Measurements from ENCODE around the gene VPS45.
"Not testable (repeated sequence)": the region's sequence is repeated elsewhere in the genome, so short reads cannot be mapped to it uniquely, and the experiment has no call there.

VPS45 gene

DNA sequence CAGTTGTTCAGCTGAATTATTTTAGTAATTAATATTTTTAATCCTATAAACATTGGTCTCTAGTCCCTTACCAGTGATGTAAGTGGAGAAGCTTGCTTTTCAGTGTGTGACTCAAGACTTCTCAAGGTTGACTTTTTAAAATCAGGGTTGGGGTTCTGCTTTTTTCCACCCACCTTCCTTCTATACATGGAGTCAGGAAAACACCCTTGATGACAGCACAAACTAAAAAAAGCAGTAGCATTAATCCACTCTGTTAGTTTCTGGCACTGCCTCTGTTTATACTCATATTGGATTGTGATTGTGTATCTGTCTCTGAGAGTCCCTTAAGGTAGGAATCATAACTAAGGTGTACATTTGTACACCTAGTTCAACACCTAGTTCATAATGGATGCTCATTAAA lies 73.9 kb downstream of the VPS45 start:
- no peaks in the 10 kb centered on the region for H3K9me3 ChIP-seq
- TF ChIP-seq, protein P1, sequence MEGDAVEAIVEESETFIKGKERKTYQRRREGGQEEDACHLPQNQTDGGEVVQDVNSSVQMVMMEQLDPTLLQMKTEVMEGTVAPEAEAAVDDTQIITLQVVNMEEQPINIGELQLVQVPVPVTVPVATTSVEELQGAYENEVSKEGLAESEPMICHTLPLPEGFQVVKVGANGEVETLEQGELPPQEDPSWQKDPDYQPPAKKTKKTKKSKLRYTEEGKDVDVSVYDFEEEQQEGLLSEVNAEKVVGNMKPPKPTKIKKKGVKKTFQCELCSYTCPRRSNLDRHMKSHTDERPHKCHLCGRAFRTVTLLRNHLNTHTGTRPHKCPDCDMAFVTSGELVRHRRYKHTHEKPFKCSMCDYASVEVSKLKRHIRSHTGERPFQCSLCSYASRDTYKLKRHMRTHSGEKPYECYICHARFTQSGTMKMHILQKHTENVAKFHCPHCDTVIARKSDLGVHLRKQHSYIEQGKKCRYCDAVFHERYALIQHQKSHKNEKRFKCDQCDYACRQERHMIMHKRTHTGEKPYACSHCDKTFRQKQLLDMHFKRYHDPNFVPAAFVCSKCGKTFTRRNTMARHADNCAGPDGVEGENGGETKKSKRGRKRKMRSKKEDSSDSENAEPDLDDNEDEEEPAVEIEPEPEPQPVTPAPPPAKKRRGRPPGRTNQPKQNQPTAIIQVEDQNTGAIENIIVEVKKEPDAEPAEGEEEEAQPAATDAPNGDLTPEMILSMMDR (IDR thresholded peaks at IDR 0.05; ENCODE audit: low read depth, low read length) = no peak
- H3K27me3 ChIP-seq = no peaks in the 10 kb centered on the region
- H3K36me3 ChIP-seq = peaks cover 4% of the 10 kb centered on the region
- no peak for DNase-seq
- H3K4me1 ChIP-seq = no peaks in the 10 kb centered on the region; the same call in 1 of the 2 replicates
- H3K4me3 ChIP-seq (ENCODE audit: low read depth, low read length) = no peak overlapping the region

DNA sequence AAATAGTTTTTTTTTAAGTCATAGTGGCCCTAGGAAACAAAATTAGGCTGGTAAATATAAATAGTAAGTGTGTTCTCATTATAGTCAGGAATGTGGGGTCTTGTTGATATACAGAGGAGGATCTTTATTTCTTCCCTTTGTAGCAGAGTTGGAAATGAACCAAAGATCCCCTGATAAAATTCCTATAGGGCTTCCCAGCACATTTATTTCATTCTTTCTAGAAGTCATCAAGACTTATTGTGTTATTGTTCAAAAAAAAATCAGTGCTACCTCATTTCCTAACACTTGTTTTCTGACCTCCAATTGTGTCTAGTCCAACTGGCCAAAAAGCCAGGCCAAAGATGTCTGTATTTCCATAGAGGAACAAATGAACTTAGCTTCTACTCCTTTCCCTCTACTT lies 74.5 kb downstream of the VPS45 start:
- H3K36me3 ChIP-seq = peaks cover 4% of the 10 kb centered on the region
- TF ChIP-seq, protein P1 (IDR thresholded peaks at IDR 0.05; ENCODE audit: low read depth, low read length) = no peak
- H3K4me1 ChIP-seq = no peaks in the 10 kb centered on the region; the same call in none of the 2 replicates
- H3K9me3 ChIP-seq = no peaks in the 10 kb centered on the region
- H3K27me3 ChIP-seq = no peaks in the 10 kb centered on the region
- no peak overlapping the region for H3K4me3 ChIP-seq (ENCODE audit: low read depth, low read length)
- DNase-seq = no peak

DNA sequence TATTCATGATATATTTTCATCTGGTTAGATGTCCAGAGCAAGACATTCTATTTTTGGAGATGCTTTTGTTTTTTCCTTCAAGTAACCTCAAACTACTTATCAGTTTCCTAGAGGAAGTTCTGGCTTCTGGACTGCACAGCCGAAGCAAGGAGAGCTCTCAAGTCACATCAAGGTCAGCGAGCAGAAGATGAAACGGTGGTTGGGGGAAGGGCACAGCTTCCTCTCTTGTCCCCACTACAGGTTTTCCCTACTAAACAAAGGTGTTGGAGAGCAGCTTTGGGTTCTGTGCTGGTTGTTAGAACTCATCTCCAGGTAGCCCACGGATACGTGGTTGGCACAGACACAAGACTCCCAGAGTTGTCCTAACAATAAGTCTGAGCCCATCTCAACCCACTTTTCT lies 77.0 kb downstream of the VPS45 start:
- no peak for DNase-seq
- H3K27me3 ChIP-seq = no peaks in the 10 kb centered on the region
- no peak overlapping the region for H3K4me3 ChIP-seq (ENCODE audit: low read depth, low read length)
- H3K9me3 ChIP-seq = no peaks in the 10 kb centered on the region
- H3K36me3 ChIP-seq = peaks cover 4% of the 10 kb centered on the region
- TF ChIP-seq, protein P1 (IDR thresholded peaks at IDR 0.05; ENCODE audit: low read depth, low read length) = no peak
- H3K4me1 ChIP-seq = no peaks in the 10 kb centered on the region; the same call in none of the 2 replicates

DNA sequence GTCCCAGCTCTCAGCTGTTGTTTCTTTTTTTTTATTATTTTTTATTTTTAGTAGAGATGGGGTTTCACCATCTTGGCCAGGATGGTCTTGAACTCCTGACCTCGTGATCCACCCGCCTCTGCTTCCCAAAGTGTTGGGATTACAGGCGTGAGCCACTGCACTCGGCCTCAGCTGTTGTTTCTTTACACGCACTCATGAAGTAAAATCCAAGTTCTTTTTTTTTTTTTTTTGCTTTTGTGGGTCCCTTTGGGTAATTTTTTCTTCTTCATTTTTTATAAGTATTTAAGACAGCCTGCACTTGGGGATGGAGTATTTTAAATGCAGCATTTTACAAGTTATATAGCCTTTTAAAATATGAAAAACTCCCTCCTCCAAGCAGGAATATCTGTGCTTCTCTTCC lies 78.4 kb downstream of the VPS45 start:
- H3K36me3 ChIP-seq; H3K27me3 ChIP-seq; H3K4me3 ChIP-seq (ENCODE audit: low read depth, low read length); H3K9me3 ChIP-seq; H3K4me1 ChIP-seq; DNase-seq: not testable (repeated sequence)

DNA sequence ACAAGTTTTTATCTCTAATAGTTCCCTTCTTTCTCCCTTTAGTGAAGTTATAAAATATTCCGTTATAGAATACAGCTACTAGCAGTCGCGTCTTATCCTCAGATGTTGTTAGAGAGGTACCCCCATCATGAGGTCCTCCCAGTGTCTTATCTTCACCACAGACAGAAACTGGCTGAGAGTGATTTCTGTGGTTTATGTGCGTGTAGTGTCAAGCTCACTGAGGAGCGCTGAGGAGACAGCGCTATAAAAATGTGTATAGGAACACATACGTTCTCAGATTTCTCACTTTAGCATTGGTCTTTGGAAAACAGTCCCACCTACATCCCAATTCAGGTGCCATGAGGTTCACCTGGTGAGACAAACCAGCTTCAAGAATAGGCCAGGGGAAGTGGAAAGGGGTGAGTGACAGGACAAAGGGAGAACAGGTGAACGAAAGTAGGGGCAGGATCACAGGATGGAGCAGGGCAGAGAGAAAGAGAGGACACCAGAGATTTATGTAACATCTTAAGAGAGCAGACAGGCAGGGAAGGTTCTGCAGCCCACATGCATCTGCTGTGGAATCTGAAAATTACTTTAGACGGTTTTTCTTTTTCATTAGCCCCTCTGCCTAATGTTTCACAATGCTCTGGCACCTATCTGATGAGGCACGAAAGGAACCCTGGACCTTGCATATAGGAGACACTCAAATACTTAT lies 79.4 kb downstream of the VPS45 start:
- Histone ChIP-seq H3K27me3 (no peaks in the 10 kb centered on the region), H3K36me3 (peaks cover 15% of the 10 kb centered on the region), H3K4me1 (peaks cover 10% of the 10 kb centered on the region), H3K4me3 (ENCODE audit: low read depth, low read length) (no peak overlapping the region), H3K9me3 (no peaks in the 10 kb centered on the region)
- no peak for DNase-seq
- TF ChIP-seq, protein P1 (IDR thresholded peaks at IDR 0.05; ENCODE audit: low read depth, low read length) = no peak

DNA sequence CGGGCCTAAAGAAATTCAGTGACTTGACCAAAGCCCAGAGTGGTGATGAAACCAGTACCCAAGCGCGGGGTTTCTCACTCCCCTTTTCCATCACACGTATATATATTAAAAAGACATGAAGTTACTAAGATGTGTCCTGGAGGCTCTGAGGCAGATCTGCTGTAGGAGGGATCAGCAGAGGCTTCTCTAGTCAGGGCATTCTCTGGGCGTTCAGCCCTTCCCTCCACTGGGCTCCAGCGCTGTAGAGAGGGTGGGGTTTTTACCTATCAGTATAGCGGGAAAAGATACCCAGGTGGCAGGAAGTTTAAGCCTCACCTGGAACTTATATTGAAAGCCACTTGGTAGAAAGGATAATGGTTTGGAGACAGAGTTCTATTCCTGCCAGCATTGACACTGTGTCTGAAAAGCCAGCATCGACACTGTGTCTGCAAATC lies 81.3 kb downstream of the VPS45 start:
- peak overlapping the region; percentile 90 for H3K4me3 ChIP-seq (ENCODE audit: low read depth, low read length)
- TF ChIP-seq, protein P1 (IDR thresholded peaks at IDR 0.05; ENCODE audit: low read depth, low read length) = no peak

More for the DNA sequence above, 81.3 kb downstream of the VPS45 start:
- H3K9me3 ChIP-seq = no peaks in the 10 kb centered on the region
- peaks cover 12% of the 10 kb centered on the region for H3K4me1 ChIP-seq
- peaks cover 32% of the 10 kb centered on the region for H3K36me3 ChIP-seq
- H3K27me3 ChIP-seq = no peaks in the 10 kb centered on the region
- no peak for DNase-seq

All from BE2C (cell line).